Measurements from ENCODE around the gene VDAC2.
"Not testable (repeated sequence)": the region's sequence is repeated elsewhere in the genome, so short reads cannot be mapped to it uniquely, and the experiment has no call there.

Gene VDAC2

DNA sequence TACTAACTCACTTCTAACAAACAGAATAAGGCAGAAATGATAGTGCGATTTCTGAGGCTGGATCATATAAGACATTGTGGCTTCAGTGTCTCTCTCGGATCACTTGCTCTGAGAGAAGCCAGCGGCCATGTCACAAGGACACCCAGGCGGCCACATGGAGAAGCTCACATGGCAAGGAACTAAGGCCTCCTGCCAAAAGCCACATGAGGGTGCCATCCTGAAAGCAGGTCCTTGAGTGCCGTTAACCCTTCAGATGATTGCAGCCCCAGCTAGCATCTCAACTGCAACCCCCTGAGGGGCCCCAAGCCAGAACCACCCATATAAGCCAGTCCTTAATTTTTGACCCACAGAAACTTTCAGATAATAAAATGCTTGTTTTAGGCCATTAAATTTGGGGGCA, 6.9 kb upstream of the VDAC2 start:
- TF ChIP-seq, protein P1, sequence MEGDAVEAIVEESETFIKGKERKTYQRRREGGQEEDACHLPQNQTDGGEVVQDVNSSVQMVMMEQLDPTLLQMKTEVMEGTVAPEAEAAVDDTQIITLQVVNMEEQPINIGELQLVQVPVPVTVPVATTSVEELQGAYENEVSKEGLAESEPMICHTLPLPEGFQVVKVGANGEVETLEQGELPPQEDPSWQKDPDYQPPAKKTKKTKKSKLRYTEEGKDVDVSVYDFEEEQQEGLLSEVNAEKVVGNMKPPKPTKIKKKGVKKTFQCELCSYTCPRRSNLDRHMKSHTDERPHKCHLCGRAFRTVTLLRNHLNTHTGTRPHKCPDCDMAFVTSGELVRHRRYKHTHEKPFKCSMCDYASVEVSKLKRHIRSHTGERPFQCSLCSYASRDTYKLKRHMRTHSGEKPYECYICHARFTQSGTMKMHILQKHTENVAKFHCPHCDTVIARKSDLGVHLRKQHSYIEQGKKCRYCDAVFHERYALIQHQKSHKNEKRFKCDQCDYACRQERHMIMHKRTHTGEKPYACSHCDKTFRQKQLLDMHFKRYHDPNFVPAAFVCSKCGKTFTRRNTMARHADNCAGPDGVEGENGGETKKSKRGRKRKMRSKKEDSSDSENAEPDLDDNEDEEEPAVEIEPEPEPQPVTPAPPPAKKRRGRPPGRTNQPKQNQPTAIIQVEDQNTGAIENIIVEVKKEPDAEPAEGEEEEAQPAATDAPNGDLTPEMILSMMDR (IDR thresholded peaks at IDR 0.05) = no peak
- H3K9me3 ChIP-seq = no peaks in the 10 kb centered on the region
- H3K4me3 ChIP-seq (ENCODE audit: low read depth in 1 of 2, low read length in 1 of 2) = no peak overlapping the region
- no peaks in the 10 kb centered on the region for H3K36me3 ChIP-seq
- H3K27ac ChIP-seq = no peak overlapping the region
- H3K4me1 ChIP-seq (ENCODE audit: control insufficient read depth in 1 of 2, insufficient read depth in 1 of 2, low read depth in 1 of 2, low read length in 1 of 2) = no peaks in the 10 kb centered on the region
- H3K27me3 ChIP-seq = no peaks in the 10 kb centered on the region

DNA sequence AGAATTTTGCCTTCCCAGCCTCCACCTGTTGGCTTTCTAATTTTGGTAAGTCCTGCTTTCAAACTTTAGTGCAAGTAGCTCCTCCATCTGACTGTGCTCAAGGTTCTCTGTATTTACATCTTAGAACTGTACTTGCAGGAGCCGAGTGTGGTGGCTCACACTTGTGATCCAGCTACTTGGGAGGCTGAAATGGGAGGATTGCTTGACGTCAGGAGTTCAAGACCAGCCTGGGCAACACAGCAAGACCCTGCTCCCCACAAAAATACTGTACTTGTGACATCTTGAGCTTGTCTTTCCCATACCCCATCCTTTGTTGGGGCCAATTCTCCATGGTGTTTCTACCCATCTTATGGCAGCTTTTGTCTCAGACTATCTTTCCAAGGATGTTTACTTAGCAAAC, 4.7 kb upstream of the VDAC2 start:
- no peak overlapping the region for H3K4me3 ChIP-seq (ENCODE audit: low read depth in 1 of 2, low read length in 1 of 2)
- no peaks in the 10 kb centered on the region for H3K27me3 ChIP-seq
- TF ChIP-seq, protein P1 (IDR thresholded peaks at IDR 0.05) = no peak
- H3K9me3 ChIP-seq = no peaks in the 10 kb centered on the region
- H3K36me3 ChIP-seq = no peaks in the 10 kb centered on the region
- H3K4me1 ChIP-seq (ENCODE audit: control insufficient read depth in 1 of 2, insufficient read depth in 1 of 2, low read depth in 1 of 2, low read length in 1 of 2) = peaks cover 9 to 10% of the 10 kb centered on the region in 2 experiments
- no peak overlapping the region for H3K27ac ChIP-seq

DNA sequence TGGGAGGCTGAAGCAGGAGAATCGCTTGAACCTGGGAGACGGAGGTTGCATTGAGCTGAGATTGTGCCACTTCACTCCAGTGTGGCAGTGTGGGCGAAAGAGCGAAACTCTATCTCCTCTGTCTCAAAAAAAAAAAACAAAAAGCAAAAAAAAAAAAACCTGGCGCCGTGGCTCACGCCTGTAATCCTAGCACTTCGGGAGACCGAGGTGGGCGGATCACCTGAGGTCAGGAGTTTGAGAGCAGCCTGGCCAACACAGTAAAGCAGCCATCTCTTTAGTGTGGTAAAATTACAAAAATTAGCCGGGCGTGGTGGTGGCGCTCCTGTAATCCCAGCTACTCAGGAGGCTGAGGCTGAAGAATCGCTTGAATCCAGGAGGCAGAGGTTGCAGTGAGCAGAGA, 4.0 kb upstream of the VDAC2 start:
- not testable (repeated sequence) for H3K36me3 ChIP-seq; H3K27ac ChIP-seq; H3K4me3 ChIP-seq (ENCODE audit: low read depth in 1 of 2, low read length in 1 of 2); H3K9me3 ChIP-seq; H3K27me3 ChIP-seq
- H3K4me1 ChIP-seq (ENCODE audit: control insufficient read depth in 1 of 2, insufficient read depth in 1 of 2, low read depth in 1 of 2, low read length in 1 of 2) = peaks cover 15 to 16% of the 10 kb centered on the region in 2 experiments

DNA sequence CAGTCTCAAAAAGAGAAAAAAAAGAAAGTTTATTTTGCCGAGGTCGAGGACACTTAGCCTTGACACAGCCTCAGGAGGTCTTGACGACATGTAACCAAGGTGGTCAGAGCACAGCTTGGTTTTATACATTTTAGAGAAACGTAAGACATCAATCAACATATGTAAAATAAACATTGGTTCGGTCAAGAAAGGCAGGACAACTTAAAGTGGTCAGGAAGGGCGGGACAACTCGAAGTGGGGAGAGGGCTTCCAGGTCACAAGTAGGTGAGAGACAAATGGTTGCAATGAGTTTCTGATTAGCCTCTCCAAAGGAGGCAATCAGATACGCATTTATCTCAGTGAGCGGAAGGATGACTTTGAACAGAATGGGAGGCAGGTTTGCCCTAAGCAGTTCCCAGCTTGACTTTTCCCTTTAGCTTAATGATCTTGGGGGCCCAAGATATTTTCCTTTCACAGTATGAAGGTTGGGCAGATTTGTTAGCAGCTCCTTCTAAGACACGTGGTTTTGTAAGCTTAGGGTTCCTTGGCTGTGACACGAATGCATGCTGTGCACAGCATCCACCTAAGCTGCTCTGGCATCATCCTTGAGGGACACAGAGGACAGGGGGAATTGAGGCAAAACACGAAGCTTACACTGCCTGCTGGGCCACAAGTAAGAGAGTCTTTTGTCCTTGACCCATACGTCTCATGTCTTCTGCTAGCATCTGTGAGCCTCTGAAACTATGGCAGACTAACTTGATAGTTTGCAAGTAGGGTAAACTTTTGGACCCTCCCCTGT, 3.3 kb upstream of the VDAC2 start:
- H3K4me1 ChIP-seq (ENCODE audit: control insufficient read depth in 1 of 2, insufficient read depth in 1 of 2, low read depth in 1 of 2, low read length in 1 of 2) = peaks cover 20 to 23% of the 10 kb centered on the region in 2 experiments
- TF ChIP-seq, protein P1 (IDR thresholded peaks at IDR 0.05) = no peak
- no peaks in the 10 kb centered on the region for H3K9me3 ChIP-seq

DNA sequence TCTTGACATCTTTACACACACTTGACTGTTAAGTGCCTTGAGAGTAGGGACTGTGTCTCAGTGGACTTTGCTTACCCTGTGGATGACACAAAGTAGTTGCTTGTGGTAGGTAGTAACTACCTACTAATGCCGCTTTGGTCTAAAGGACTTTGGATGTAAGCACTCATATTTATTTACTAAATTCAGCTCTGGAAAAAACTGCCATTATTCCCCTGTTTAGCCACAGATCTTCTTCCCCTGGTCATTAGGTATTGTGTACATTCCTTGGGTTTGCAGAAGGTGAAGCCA, 2.8 kb upstream of the VDAC2 start:
- Histone ChIP-seq H3K9me3 (no peaks in the 10 kb centered on the region), H3K27me3 (no peaks in the 10 kb centered on the region), H3K27ac (no peak overlapping the region), H3K4me1 (ENCODE audit: control insufficient read depth in 1 of 2, insufficient read depth in 1 of 2, low read depth in 1 of 2, low read length in 1 of 2) (peaks cover 20 to 23% of the 10 kb centered on the region in 2 experiments), H3K36me3 (peaks cover 2% of the 10 kb centered on the region), H3K4me3 (ENCODE audit: low read depth in 1 of 2, low read length in 1 of 2) (no peak overlapping the region)
- TF ChIP-seq, protein P1 (IDR thresholded peaks at IDR 0.05) = no peak

More for the DNA sequence above, 3.3 kb upstream of the VDAC2 start:
- H3K36me3 ChIP-seq = no peaks in the 10 kb centered on the region
- H3K27ac ChIP-seq = no peak overlapping the region
- H3K27me3 ChIP-seq = no peaks in the 10 kb centered on the region
- no peak overlapping the region for H3K4me3 ChIP-seq (ENCODE audit: low read depth in 1 of 2, low read length in 1 of 2)

DNA sequence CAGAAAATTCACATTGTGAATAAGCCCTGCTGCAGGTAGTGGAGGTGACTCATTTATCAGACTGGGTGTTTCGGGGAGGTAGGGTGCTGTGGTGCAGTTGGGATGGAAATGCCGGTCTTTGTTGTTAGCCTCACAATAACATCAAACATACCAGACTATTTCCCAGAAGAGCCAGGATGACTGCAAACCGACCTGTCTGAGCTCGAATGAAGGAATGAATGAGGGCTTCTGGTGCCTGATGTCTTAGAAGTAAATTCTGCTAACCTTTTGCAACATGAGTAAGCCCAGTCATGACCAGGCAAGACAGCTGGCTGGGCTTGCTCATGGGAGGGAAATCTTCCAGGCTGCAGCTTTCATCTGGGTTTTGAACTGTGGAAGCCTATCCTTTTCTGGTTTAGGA, 2.4 kb upstream of the VDAC2 start:
- Histone ChIP-seq H3K27ac (no peak overlapping the region), H3K27me3 (no peaks in the 10 kb centered on the region), H3K36me3 (peaks cover 6% of the 10 kb centered on the region), H3K9me3 (no peaks in the 10 kb centered on the region), H3K4me1 (ENCODE audit: control insufficient read depth in 1 of 2, insufficient read depth in 1 of 2, low read depth in 1 of 2, low read length in 1 of 2) (peaks cover 20 to 23% of the 10 kb centered on the region in 2 experiments), H3K4me3 (ENCODE audit: low read depth in 1 of 2, low read length in 1 of 2) (no peak overlapping the region)
- TF ChIP-seq, protein P1 (IDR thresholded peaks at IDR 0.05) = no peak
